IPS-NIHi7 (cell line): ENCODE results near the gene CCDC6.

Experiments used
- DNase-seq: peaks from one replicate; pipeline ENCODE4 v3.0.0; 2012; ENCODE audit warnings: mixed read lengths; ENCODE audit errors: extremely low spot score

The CCDC6 gene

DNA sequence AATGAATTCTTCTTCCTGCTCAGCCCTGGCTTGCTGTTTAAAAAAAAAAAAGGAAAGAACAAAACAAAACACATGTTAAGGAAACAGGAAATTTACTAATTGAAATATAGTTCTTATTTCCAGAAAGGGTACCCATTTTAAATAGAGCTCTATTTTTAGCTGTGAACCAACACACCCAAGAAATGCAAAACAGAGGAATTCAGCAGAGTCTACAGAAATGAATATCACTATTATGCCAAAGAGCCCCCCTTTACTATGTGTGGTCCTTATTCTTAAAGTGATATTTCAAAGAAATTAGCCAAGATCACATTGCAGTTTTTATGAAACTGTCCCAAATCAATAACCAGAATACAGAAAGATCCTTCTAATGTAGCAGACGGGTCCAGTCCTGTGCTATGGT, 53.7 kb downstream of the CCDC6 start:
- no peak for DNase-seq

DNA sequence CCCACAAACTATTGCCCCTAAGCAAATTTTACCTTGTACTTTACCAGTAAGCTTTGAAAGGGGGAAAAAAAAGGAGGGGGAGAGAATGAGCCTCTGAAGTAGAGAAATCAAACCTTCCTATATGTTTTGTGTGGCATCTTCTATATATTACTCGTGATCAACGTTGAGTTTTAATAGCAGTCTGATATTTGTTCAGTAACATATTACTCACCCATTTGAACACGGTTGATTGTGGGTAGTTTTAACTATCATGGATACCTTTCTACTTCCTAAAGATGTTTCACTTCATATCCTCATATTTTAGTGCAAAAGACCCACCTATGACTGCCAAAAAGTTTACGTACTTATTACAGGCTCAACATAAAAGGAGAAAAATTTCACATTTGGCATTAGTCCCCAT, 54.5 kb downstream of the CCDC6 start:
- DNase-seq = no peak

DNA sequence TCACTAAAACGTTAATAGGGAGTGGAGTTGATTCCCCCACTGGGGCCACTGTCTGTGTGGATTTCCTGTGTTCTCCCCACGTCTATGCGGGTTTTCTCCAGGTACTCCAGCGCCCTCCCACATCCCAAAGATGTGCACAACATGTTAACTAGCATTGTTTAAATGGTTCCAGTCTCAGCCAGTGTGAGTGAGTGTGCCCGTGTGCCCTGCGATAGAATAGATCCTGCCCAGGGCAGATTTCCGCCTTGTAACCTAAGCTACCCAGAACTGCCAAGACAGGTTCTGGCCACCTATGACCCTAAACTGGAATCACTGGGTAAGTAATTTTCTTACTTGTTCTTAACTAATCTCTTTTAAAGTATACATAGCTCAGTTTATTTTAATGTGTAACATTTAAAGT, 58.5 kb downstream of the CCDC6 start:
- no peak for DNase-seq

DNA sequence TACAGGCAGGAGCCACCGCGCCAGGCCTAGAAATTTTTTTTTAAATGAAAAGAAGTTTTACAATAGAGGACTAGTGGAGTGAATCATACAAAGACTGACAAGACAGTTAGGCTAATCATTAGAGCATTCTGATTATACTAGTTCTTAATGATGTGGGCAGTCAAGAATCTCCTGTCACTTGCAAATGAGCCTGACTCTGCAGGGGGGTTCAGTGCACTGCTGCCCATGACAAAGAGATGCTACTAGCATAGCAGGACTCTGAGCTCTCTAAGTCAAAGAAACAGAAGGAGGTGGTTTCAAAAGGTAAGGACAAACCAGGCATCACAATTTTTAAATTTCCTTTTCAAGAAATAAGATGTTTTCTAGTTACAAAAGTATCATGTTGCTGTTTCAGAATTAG, 59.0 kb downstream of the CCDC6 start:
- DNase-seq = peak; percentile 63

DNA sequence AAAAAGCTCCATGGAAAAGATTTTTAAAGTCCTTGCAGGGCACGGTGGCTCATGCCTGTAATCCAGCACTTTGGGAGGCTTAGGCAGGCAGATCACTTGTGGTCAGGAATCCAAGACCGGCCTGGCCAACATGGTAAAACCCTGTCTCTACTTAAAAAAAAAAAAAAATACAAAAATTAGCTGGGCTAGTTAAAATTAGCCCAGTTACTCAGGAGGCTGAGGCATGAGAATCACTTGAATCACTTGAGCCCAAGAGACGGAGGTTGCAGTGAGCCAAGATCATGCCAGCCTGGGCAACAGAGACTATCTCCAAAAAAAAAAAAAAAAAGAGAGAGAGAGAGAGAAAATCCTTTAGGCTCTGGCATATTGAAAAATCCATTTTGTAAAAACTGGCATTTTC, 61.9 kb downstream of the CCDC6 start:
- no peak for DNase-seq

DNA sequence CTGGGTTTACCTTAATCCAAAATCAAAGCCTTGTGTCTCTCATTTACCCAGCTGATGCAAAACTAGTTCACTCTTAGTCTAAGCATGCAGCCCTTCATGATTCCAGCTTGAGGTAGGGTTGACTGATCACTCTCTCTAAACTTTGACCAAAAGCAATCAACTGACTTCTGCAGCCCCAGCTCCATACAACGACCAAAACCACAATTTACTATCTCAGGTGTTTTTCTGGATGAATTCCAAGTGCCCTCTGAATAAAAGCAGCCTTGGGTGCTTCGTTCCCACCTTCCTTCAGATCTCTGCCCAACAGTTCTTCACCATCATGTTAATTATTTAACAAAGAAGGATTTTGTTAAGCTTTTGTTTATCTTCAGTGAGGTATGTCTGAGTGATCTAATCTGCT, 62.6 kb downstream of the CCDC6 start:
- no peak for DNase-seq

DNA sequence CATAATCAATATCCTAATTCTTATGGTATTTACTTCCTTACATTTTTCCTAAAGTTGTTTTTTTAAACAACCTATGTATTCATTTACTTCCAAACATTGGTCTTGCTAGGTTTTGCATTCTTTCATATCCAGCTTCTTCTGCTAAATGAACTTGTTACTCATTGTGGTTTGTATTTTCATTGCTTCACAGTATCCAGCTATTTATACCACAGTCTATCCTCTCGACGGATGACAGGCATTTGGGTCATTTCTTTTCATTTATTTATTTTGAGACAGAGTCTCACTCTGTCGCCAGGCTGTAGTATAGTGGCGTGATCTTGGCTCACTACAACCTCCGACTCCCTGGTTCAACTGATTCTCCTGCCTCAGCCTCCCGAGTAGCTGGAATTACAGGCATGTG, 66.8 kb downstream of the CCDC6 start:
- no peak for DNase-seq

DNA sequence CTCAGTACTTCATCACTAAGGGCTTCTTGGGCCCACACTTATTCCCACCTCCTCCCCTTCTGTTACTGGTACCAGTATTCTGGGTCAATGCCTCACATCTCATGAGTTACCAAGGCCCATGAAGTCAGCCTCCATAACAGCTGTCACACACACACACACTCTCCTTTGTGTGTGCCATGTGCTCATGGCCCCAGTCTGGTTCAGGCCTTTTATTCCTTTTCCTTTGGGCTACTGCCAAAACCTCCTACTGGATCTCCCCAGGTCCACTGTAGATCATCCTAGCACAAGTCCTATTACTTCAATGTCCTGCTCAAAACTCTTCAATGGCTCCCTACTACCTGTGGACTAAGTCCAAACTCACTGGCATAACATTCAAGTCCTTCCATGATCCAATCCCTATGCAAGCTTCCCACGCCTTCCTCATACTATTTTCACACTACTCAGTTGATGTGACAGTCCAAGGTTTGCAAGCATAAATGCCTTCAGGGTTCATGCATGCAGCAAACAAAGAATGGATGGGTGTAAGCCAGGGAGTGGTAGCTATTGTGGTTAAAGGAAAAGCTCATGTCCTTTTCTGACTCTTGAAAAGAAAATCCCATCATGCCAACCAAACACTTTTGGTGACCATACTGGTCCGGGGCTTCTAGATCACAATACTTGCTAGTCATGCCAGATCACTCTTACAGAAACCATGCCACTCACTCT, 68.1 kb downstream of the CCDC6 start:
- no peak for DNase-seq

DNA sequence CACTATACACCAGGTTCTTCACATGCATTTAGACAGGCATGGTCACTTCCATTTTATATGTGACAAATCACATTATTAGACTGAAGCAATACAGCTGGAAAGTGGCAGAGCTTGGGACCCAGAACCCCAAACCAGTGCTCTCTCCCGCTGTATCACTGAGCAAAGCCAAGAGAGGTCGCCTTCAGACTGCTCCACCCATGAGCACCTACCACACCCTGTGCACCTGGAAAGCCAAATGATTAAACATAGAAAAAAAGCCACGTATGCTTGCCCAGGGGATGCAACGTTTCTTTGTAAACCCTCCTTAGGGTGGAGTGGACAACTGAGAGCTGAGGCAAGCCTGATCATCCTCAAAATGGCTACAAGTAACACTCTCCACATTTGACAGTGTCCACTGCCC, 72.5 kb downstream of the CCDC6 start:
- peak; percentile 15 for DNase-seq

DNA sequence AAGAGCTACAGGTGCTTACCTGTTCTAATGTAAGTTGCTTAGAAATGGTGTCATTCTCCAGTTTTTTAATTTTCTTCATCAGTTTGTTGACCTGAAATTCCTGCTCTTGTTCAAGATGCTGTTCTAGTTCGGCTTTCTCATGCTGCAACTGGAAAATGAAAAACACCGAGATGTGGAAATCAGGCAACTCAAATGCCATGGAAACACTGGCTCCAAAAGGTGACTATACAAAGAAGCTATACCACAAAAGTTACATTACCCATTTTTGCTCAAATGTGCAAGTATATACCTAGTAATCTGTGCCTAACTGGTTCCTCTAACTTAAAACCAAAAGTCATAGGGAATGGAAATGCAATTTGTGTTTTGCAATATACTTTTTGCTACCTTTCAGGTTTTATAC, 73.8 kb downstream of the CCDC6 start:
- no peak for DNase-seq

DNA sequence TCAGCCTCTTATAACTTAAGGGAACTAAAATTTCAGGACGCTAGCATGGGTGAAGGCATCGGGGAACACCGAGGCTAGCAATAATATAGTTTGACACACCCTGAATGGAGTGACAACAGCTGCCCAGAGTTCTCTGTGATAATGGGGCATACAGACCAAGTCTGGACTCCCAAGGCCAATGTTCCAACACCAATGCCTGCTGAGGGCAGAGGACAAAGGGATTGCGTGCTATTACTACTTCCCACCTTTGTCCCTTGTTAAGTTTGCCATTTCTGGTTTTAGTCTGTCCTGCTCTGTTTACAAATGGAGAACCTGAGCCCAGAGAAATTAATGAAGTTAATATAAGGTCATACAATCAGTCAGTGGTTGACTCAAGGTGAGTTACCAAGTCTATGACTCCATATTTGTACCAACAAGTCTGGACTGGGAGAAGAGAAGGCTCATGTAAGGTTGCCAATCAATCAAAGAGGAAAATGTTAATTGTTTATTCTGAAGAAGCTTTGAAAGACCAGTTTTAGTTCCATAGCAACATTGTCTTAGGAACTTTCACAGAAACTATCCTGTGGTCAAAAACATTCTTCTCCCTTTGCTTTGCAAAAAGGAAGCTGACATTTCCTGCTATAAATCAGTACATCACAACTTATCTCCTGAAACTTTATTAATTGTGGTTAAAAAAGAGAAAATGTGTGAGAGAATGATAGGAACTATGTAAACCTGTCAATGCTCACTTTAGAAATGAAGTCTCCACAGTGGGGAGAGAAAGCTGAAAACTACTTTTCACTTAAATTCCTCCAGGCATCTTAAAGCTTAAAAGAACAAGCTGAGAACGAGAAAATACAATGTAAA, 74.5 kb downstream of the CCDC6 start:
- no peak for DNase-seq

DNA sequence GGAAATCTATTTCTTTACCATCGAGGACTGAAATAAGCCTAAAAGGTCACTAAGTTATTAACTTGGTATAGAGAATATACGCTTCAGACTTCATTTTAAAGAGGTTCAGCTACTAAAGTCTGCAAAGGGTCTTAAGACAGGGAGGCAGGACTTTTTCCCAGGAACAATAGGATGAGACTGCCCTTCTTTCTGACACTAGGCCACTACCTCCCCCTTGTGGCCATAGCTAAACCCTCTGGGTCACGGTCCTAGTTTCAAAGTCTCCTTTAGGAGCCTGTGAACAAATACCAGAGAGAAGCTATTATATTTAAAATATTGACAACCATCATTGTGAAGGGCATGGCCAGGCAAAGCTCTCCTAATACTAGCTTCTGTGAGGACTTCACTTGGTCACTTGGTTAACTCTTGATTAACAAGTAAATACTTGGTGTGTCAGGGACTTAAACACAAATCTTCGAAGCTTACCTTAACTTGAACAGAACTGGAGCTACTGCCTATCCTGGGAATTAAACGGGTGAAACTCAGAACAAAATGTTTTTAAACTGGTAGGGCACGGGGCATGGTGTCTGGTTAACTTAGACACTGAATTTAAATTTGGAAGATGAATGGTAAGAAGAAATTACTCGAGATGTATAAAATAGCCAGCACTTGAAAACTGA, 75.6 kb downstream of the CCDC6 start:
- DNase-seq = peak; percentile 79

DNA sequence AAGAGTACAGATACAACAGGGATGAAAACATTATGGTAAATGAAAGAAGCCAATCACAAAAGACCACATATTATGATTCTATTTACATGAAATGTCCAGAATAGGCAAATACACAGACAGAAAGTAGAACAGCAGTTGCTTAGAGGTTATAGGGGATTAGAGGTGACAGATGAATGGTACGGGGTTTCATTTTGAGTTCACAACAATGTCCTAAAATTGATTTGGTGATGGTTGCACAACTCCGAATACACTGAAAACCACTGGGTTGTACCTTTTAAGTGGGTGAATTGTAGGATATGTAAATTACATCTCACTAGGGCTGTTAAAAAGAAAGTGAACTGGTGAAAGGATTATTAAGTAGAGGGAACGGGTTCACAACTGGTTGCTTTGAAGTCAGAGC, 76.8 kb downstream of the CCDC6 start:
- no peak for DNase-seq

DNA sequence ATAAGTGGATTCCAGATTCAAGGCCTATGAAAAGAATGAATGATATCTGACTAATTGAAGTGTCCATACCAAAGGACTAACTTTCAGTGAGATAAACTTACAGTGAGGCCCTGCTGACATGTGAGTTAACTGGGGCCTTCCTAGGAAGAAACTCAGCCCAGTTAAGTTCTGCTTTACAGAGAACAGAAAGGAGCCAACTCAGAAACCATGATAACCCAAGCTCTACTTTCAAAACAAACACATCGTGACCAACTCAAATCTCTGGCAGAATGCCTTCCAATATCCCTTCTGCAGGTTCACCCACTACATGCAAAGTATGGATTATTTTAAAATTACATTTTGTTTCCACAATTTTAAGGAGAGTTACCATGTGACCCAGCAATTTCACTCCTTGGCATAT, 77.3 kb downstream of the CCDC6 start:
- no peak for DNase-seq

DNA sequence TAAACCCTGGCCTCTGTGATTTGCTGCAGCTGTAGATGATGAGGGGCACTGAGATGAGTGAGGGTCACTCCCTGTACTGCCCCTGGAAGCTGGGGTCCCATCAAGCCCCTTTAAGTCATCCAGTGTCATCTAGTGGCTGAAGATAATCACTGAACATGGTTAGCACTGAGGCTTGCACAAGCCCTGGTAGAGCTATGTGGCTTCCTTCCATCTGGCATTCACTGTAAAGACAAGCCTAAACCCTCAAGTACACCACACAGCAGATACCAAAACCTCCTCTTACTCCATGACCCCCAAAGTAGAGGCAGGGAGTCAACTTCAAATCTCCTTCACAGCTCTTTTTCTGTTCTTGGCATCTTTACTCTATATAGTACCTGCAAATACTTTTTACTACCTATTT, 80.4 kb downstream of the CCDC6 start:
- no peak for DNase-seq

DNA sequence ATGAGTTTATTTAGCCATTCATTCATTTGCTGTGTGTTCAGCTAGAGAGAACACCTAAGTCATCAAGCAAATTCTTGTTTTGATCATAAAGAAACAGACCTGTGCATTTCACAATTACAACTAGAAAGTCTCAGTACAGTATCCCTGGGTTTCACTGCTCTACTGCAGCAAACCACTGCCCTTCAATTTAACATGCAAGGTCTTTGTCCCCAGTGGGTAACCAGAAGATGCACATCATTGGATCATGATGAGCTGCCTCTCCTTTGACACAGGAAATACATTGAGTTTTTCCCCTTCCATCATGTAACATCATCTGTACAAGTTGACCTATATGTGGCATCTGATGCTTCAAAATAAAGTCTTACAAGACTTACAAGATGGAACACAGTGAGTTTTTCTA, 82.6 kb downstream of the CCDC6 start:
- DNase-seq = no peak

DNA sequence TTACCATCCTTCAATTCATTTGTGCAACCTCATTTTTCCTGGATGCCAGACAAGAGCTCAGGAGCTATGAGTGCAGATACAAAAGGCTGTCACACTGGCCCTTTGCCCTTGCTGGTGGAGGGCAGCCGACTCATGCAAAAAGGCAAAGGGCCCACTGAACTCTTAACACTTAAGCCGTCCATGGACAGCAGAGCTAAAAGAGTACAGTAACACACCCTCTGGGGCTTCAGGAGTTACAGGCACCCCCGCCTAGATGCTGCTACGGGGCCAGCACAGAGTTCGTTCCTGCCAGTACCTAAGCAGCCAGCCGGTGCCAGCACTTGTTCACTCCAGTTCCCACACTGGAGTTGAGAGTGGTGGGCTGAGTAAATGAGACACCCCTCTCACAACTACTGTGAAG, 83.2 kb downstream of the CCDC6 start:
- no peak for DNase-seq

DNA sequence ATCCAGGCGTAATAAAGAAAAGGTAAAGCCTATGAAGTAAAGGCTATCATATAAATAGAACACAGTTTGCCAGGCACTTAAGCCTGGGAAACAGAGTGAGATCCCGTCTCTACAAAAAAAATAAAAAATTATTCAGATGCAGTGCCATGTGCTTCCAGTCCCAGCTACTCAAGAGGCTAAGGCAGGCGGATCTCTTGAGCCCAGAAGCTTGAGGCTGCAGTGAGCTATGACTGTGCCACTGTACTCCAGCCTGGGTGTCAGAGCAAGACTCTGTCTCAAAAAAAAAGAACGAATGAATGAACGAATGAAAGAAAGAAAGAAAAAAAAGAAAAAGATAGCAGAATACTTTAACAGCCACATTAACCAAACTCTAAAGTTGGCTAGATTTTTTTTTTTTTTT, 85.9 kb downstream of the CCDC6 start:
- DNase-seq = no peak

DNA sequence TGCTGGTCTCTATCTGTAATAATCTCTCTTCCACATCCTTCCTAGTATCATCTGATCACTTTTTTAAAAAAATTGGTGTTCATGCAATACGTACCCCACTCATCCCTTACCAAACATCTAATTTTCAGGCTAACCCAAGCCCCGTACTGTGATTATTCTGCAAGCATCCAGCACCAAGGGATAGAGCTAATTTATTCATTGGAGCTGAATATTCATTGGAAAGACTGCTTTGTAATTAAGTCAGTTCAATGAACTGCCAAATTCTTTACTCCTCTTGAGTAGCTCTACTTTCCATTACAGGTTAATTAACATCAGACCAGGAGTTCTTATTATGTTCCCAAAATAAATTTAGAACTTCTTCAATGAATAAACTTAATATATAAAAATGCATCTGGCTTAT, 86.7 kb downstream of the CCDC6 start:
- DNase-seq = no peak

DNA sequence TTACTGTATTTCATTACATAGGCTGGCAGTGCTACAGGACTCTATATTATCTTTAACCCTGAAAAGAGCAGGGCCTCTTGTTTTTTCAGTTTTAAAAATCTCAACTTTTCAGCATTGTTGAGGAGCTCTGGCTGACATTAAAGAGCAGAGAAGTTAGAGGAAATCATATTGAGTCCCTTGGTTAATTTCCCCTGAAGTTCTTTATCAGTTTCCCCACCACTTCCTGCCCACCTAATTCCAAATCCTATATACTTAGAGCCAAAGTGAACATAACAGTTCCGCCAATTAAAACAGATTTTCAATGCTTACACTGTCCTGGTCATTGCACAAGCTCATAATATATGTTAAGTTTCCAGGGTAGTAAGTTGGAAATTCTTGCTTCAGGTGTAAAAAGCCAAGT, 87.1 kb downstream of the CCDC6 start:
- DNase-seq = no peak

DNA sequence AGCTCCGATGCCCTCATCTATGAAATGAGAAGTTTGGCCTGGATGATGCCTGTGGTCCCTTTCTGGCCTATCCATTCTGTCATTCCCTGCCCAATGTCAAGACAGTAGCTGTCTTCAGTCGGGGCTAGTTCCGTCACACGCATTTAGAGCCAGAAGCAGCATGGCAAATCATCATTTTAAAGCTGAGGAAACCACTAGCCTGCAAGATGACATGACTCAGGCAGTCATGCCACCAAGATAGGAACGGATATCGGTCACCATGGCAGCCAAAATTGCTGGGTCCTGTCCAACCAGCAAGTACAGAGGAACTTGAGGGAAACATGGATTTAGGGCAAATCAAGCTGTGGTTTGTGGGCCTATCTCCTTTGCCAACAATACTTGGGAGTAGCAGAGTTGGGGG, 88.6 kb downstream of the CCDC6 start:
- no peak for DNase-seq

DNA sequence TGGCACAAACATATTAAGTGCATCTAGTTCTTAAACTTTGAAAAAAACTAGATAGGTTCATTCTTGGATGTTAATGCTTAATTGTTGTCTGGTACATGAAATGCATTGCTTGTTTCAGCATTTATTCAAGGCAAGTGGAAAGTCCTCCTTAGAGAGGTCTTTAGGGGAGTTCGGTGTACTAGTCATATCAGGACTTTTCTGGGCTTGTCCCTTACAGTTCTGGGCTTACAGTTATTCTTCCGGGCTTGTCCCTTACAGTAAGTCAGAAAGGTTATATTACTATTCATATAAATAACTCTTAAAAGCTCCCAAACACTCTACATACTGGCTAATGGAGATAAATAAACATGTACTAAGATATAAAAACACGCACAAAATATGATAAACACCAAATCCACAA, 91.5 kb downstream of the CCDC6 start:
- DNase-seq = no peak

DNA sequence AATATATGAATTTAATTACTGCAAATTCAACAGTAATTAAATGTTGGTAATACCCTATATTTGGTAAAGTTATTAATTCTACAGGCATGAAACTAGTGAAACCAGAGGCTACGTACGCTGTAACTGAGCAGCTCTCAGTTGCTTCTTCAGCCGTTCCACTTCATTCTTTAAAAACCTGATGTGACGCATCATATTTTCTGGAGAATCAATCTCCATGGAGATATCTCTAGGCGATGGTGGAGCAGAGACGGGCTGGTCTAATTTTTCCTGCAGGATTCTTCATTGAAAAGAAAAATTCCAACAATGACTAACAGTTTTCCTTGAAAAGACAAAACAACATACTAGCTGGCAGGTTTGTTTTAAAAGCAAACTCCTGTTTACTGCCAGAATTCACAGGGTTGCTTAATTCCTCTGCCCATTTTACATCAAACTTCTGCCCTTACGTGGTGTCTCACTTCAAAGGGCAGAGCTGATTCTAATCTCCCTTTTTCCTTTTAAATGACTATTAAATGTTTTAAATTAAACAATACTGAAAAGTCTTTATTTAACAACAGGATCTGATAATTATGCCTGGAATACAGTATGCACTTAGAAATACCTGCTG, 93.7 kb downstream of the CCDC6 start:
- no peak for DNase-seq
